Ramos (cell line): ENCODE results near the gene NEDD8.

Source experiments
- in situ Hi-C: fragments of 300-500 bp; cut with MboI; formaldehyde crosslinking; loops from one replicate; pipeline ENCODE4 v1.14.3; 2022; ENCODE audit warnings: low sequenced_read_pairs; ENCODE audit not compliant: unreplicated experiment

The NEDD8 gene

DNA sequence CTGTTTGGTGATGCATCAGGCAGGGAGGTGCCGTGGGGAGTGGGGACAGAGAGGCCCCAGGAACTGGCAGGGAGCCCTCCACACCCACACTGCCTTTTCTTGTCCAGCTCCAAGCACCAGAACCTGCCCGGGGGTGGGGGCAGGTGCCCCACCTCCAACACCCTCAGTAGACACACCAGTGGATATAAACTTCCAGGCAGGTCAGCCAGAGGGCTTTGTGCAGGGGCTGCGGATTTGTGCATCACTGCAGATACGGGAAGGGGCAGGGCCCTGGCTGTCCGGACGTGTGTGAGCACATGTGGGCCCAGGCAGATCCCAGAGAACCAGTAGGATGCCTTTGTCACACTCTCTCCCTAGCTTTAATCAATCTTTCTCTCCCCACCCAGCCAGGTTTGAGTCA is 32.1 kb upstream of the NEDD8 start:
- in situ Hi-C loops: no loop called here

GRCh38 chr14:24263848-24264247 is 31.7 kb upstream of the NEDD8 start:
- in situ Hi-C loops: no loop called here

DNA sequence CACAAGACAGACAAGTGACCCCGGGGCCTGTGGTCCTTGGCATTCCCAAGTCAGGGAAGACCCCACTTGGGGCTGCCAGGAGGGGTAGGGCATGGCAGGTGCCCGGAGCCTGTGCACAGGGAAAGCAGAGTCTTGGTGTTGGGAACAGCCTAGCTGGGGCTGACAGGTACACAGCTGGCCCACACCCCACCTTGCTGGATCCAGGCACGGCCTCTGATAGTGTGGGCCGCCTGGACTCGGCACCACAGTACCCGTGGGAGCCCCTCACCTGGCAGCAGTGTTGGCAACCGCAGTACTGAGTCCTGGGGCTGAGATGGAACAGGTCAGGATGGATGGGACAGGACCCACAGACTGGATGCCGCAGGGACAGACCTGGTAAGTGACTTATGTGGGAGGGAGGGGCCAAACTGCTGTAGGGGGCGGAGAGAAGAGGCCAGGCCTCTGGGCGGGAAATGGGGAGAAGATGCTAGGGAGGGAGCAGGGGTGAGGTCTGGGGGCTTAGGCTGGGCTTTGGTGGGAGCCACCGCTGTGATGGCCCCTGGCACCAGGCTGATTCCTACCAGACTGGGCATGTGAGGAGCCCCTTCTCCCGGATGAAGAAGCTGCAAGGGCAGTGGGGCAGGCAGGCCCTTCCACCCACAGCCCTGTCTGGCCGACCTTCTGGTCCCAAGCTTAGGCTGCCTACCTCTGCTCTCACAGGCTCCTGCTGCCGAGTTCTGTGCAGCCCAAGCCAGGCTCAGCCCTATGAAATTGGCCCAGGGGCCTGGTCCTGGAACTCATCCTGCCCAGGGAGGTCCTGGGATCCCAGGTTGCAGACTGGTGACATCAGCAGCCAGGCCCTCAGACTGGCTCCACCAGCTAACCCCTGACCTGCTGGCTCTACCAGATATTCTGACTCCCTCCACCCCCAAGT is 30.9 kb upstream of the NEDD8 start, which contains the start of gene TGM1:
TGM1 (minus strand) TSS at position 357 of the 913 bp plus-strand sequence. CDS start 825 bp downstream, outside the sequence.
- in situ Hi-C loops: no loop called here

DNA sequence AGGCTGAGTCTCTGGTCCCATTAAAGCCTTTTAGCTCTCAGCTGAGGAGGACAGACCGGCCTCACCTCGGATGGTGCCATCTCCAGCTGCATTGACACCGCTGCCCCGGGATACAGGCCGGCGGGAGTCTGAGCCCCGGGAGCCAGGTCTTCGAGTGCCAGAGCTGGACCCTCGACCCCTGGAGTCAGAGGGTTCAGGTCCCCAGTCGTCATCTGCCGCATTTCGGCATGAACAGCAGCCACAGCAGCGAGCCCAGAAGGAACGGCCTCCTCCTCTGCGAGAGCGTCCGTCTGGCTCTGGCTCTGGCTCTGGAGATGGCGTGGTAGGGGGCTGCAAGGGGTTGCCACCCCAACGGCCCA is 29.8 kb upstream of the NEDD8 start:
- in situ Hi-C loops: no loop called here

DNA sequence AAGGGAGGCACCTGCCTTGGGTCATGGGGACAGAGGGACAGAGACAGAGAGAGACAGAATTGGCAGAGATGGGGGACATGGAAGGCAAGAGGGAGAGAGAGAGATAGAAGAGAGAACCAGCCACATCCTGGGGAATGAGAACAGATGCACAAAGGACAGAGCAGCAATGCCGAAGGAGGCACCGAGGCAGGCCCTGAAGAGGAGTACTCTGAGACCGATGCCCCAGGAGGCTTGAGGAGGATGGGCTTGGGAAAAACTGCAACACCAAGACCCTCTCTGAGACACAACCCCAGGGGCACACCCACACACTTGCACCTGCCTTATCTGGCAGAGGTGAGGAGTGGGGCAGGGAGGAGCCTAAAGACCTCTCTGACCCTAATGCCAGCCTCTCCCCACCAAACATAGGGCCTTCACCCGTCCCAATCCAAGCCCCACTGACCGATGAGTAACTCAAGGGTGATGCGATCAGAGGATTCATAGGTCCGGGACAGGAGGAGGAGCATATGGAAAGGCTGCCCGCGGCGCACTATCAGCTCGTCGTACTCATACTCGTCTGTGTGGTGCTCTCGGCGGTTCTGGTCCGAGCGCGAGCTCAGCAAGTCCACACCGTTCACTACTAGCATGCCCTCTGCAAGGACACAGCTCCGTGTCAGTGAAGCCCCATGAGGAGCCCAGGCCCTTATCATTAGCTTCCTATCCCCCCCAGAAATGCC is 29.2 kb upstream of the NEDD8 start:
- in situ Hi-C loops: no loop called here

- in situ Hi-C loops: no loop called here
Observed at GRCh38 chr14:24260780-24261157, 28.6 kb upstream of the NEDD8 start.

- in situ Hi-C loops: no loop called here
Observed at GRCh38 chr14:24260026-24260779, 28.0 kb upstream of the NEDD8 start.

DNA sequence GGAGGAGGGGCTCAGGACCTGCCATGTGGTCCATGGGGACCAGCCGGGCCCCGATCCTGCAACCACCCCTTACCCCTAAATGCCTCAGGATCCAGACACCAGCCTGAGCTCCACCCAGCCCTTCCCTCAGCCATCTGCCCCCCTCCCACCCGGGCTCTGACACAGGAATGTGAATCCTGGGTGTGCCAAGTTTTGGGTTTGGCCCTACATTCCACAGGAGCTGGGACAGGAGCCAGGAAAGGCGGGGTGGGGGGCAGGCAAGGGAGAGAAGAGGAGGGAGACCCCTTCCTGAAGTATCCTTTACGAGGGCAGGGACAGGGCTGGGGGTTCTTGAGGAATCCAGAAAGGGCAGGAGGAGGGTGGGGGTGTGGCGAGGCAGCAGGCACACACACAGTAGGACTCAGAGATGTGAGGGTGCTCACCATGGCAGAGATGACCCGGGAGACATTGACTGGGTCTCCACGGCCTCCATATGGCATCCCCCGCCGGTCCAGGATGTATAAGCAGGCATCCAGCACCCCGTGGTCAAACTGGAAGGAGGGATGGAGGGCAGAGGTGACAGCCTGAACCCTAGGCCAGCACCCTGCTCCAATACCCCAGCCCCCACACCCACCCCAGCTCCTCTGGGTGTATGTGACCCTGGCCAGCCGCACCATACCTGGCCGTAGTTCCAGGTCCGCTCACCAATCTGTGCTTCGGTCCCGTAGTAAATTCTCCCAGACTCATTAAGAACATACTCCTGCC is 27.3 kb upstream of the NEDD8 start:
- in situ Hi-C loops: no loop called here

- in situ Hi-C loops: no loop called here
Observed at GRCh38 chr14:24258548-24259265, 26.5 kb upstream of the NEDD8 start.

GRCh38 chr14:24258119-24258518 is 26.0 kb upstream of the NEDD8 start:
- in situ Hi-C loops: no loop called here

- in situ Hi-C loops: no loop called here
Observed at GRCh38 chr14:24256960-24257359, 24.8 kb upstream of the NEDD8 start.

DNA sequence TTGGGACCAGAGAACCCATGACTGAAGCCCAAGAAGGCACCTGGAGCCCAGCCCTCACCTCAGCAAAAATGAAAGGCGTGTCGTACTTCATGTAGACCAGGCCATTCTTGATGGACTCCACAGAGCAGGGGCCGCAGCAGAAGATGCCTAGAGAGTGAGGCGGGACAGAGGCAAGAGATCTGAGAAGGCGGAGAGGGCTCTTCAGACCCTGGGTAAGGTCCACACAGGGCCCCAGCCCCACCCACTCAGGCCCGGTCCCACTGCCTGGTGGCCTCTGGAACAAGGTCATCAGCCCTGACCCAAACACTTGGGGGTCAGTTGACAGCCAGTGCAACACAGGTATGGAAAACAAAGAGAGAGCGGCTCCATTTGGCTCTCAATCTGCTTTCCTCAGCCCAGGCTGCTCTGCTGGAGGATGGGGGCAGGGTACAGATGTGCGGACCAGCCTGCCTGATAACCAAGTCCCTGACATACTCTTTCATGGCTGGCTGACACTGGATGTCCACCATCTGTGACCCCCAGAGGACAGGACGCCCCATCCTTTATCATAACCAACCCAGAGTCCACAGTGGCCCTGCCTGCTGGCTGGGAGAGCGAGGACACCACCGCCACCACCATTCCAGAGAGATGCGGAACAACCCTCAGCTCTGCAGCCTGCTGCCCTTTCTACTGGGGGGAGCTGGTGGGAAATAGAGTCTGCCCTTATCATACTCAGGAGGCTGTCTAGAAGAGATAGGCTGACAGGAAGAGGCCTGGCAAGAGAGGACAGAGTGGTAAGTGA is 24.0 kb upstream of the NEDD8 start:
- in situ Hi-C loops: no loop called here

DNA sequence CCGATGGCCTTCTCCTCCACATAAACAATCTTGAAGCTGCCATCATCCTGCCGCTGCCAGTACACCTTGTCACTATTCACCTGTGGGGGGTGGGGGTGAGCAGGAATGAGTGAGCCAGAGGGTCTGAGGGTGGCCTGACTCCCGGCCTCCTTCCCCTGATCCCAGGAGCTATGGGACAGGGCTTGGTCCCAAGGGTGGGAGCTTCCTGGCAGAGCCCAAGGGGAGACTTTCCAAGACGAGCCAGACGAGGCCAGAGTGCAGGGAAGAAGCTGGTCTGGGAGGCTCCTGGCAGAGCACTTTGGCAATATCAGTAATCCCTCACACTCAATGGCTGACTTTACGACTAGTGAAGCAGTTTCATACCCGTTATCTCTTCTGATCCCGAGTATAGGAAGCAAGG is 23.3 kb upstream of the NEDD8 start:
- in situ Hi-C loops: no loop called here

- in situ Hi-C loops: no loop called here
Observed at GRCh38 chr14:24254630-24255392, 22.6 kb upstream of the NEDD8 start.

DNA sequence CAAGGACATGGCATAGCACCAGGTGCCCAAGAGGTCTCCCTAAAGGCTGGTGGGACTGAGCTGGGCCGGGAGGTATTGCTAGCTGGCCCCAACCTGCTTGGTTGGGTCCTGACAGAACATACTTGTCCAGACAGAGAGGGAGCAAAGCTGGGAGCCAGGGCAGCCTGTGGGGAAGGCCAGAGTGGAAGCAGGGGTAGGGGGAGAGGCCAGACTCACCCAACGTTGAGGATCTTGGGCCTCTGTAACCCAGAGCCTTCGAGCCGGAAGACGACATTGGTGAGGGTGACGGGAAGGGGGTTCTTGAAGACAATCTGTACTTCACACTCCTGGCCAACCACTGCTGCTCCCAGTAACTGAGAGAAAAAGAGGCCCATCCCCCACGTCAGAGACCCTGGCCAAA is 21.8 kb upstream of the NEDD8 start:
- in situ Hi-C loops: no loop called here

- in situ Hi-C loops: no loop called here
Observed at GRCh38 chr14:24252289-24253124, 20.3 kb upstream of the NEDD8 start.

- in situ Hi-C loops: no loop called here
Observed at GRCh38 chr14:24251880-24252288, 19.7 kb upstream of the NEDD8 start.
